Omental fat pad (tissue), 4 donors: Measurements from ENCODE around the gene TMEM25. TPM values are rescaled to one million over a fixed set of nuclear protein-coding genes. Genes with fewer than 3 reads are reported as not detected.
A peak's percentile ranks its signal among the peaks of the same experiment; 100 is the strongest.
"Not testable (repeated sequence)": the region's sequence is repeated elsewhere in the genome, so short reads cannot be mapped to it uniquely, and the experiment has no call there.

Experiments
- ATAC-seq: fragments of 150-250 bp; one replicate; pipeline ENCODE4 v1.9.1; 2016; ENCODE audit warnings: mild to moderate bottlenecking, moderate library complexity; ENCODE audit not compliant: low FRiP score
- DNase-seq: peaks from one replicate; pipeline ENCODE4 v3.0.0-alpha.2; 2019; ENCODE audit warnings: low spot score
- CTCF ChIP-seq, 3 donors: fragments of 450-650 bp; IDR thresholded peaks; one replicate each; pipeline ENCODE4 v1.5.1; 2016 to 2017; ENCODE audit warnings: antibody characterized with exemption in 3 of 3, mild to moderate bottlenecking in 3 of 3, moderate library complexity in 2 of 3
- total RNA-seq, 4 donors: library from RNA; depleted of rRNA; stranded (reverse); fragments of >200 nt; gene quantifications; one replicate each; pipeline ENCODE4 v1.1.0, GENCODE V29; 2016

The TMEM25 gene
- total RNA-seq, 4 donors from 2014 or later: 9.1 to 19.9 (median 11.8) TPM

- no peak for TF ChIP-seq CTCF (IDR thresholded peaks at IDR 0.05)
- ATAC-seq (no peak), DNase-seq (no peak)
Observed at GRCh38 chr11:118565051-118565450, 34.1 kb downstream of the TMEM25 start.

- ATAC-seq (no peak), DNase-seq (no peak)
- no peak for TF ChIP-seq CTCF (IDR thresholded peaks at IDR 0.05)
Observed at GRCh38 chr11:118569670-118570069, 38.7 kb downstream of the TMEM25 start.

- TF ChIP-seq CTCF (IDR thresholded peaks at IDR 0.05): no peak
- ATAC-seq (no peak), DNase-seq (no peak)
Observed at GRCh38 chr11:118570787-118571186, 39.8 kb downstream of the TMEM25 start.

- ATAC-seq, DNase-seq: not testable (repeated sequence)
Observed at GRCh38 chr11:118571701-118572060, 40.7 kb downstream of the TMEM25 start.

GRCh38 chr11:118572061-118572980 is 41.3 kb downstream of the TMEM25 start, which contains the start of gene ARCN1:
Gene ARCN1, plus strand, starts transcription at chr11:118572409. Its CDS starts 139 bp downstream, at chr11:118572548.
- DNase-seq (no peak), ATAC-seq (peak; percentile 75)
- TF ChIP-seq CTCF (IDR thresholded peaks at IDR 0.05): no peak

GRCh38 chr11:118572981-118573550 is 42.1 kb downstream of the TMEM25 start:
- ATAC-seq (peak; percentile 45), DNase-seq (no peak)
- TF ChIP-seq CTCF (IDR thresholded peaks at IDR 0.05): no peak

GRCh38 chr11:118574636-118575035 is 43.6 kb downstream of the TMEM25 start:
- no peak for ATAC-seq
- no peak for TF ChIP-seq CTCF (IDR thresholded peaks at IDR 0.05)
- no peak for DNase-seq

- ATAC-seq, DNase-seq: not testable (repeated sequence)
Observed at GRCh38 chr11:118577995-118578394, 47.0 kb downstream of the TMEM25 start.
